ENCODE measurements around the gene TRAK2. TPM values are rescaled to one million over a fixed set of nuclear protein-coding genes. Genes with fewer than 3 reads are reported as not detected.

TRAK2 gene
- total and polyA plus RNA-seq, 2 experiments from 2014 or later = 6.7 to 17.0 TPM

DNA sequence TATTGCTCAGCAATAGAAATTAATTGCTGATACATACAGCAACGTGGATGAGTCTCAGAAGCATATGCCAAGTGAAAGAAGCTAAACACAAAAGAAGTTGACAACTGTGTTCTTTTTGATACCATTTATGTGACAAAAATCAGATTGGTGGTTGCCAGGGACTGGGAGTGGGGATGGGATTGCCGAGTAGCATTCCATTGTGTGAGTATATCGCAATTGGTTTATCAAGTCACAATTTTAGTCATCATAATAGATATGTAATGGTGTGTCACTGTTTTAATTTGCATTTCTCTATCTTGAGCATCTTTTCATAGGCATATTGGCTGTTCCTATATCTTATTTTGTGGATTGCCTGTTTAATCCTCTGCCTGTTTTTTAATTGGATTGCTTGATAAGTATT lies 21.2 kb upstream of the TRAK2 start (continued):
- TF ChIP-seq, protein P1, sequence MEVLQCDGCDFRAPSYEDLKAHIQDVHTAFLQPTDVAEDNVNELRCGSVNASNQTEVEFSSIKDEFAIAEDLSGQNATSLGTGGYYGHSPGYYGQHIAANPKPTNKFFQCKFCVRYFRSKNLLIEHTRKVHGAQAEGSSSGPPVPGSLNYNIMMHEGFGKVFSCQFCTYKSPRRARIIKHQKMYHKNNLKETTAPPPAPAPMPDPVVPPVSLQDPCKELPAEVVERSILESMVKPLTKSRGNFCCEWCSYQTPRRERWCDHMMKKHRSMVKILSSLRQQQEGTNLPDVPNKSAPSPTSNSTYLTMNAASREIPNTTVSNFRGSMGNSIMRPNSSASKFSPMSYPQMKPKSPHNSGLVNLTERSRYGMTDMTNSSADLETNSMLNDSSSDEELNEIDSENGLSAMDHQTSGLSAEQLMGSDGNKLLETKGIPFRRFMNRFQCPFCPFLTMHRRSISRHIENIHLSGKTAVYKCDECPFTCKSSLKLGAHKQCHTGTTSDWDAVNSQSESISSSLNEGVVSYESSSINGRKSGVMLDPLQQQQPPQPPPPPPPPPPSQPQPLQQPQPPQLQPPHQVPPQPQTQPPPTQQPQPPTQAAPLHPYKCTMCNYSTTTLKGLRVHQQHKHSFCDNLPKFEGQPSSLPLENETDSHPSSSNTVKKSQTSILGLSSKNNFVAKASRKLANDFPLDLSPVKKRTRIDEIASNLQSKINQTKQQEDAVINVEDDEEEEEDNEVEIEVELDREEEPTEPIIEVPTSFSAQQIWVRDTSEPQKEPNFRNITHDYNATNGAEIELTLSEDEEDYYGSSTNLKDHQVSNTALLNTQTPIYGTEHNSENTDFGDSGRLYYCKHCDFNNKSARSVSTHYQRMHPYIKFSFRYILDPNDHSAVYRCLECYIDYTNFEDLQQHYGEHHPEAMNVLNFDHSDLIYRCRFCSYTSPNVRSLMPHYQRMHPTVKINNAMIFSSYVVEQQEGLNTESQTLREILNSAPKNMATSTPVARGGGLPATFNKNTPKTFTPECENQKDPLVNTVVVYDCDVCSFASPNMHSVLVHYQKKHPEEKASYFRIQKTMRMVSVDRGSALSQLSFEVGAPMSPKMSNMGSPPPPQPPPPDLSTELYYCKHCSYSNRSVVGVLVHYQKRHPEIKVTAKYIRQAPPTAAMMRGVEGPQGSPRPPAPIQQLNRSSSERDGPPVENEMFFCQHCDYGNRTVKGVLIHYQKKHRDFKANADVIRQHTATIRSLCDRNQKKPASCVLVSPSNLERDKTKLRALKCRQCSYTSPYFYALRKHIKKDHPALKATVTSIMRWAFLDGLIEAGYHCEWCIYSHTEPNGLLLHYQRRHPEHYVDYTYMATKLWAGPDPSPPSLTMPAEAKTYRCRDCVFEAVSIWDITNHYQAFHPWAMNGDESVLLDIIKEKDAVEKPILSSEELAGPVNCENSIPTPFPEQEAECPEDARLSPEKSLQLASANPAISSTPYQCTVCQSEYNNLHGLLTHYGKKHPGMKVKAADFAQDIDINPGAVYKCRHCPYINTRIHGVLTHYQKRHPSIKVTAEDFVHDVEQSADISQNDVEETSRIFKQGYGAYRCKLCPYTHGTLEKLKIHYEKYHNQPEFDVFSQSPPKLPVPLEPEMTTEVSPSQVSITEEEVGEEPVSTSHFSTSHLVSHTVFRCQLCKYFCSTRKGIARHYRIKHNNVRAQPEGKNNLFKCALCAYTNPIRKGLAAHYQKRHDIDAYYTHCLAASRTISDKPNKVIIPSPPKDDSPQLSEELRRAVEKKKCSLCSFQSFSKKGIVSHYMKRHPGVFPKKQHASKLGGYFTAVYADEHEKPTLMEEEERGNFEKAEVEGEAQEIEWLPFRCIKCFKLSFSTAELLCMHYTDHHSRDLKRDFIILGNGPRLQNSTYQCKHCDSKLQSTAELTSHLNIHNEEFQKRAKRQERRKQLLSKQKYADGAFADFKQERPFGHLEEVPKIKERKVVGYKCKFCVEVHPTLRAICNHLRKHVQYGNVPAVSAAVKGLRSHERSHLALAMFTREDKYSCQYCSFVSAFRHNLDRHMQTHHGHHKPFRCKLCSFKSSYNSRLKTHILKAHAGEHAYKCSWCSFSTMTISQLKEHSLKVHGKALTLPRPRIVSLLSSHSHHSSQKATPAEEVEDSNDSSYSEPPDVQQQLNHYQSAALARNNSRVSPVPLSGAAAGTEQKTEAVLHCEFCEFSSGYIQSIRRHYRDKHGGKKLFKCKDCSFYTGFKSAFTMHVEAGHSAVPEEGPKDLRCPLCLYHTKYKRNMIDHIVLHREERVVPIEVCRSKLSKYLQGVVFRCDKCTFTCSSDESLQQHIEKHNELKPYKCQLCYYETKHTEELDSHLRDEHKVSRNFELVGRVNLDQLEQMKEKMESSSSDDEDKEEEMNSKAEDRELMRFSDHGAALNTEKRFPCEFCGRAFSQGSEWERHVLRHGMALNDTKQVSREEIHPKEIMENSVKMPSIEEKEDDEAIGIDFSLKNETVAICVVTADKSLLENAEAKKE (CRISPR knock-in tag; IDR thresholded peaks at IDR 0.05) = no peak
- TF ChIP-seq NANOG (IDR thresholded peaks at IDR 0.05; ENCODE audit: borderline replicate concordance) (no peak), EZH2phosphoT487 (IDR thresholded peaks at IDR 0.05; ENCODE audit: unreplicated experiment) (no peak), EZH2 (IDR thresholded peaks at IDR 0.05; ENCODE audit: low read depth, unreplicated experiment) (no peak), ZNF331 (CRISPR knock-in tag; IDR thresholded peaks at IDR 0.05; ENCODE audit: low read depth) (no peak), REST (IDR thresholded peaks at IDR 0.05; ENCODE audit: unreplicated experiment) (no peak)

Measured in GM23338 (cell line).